Measurements from ENCODE around the gene ELAC1.
"Not testable (repeated sequence)": the region's sequence is repeated elsewhere in the genome, so short reads cannot be mapped to it uniquely, and the experiment has no call there.

- TF ChIP-seq, protein P1, sequence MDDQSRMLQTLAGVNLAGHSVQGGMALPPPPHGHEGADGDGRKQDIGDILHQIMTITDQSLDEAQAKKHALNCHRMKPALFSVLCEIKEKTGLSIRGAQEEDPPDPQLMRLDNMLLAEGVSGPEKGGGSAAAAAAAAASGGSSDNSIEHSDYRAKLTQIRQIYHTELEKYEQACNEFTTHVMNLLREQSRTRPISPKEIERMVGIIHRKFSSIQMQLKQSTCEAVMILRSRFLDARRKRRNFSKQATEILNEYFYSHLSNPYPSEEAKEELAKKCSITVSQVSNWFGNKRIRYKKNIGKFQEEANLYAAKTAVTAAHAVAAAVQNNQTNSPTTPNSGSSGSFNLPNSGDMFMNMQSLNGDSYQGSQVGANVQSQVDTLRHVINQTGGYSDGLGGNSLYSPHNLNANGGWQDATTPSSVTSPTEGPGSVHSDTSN (IDR thresholded peaks at IDR 0.05) = not testable (repeated sequence)
- not testable (repeated sequence) for TF ChIP-seq EP300 (IDR thresholded peaks at IDR 0.05)
Observed at GRCh38 chr18:50972404-50972803, 4.6 kb downstream of the ELAC1 start.

Data from A549 (cell line).